Cardiac muscle cell (in vitro differentiated cells and primary cell): ENCODE data around the gene APP. TPM values are rescaled to one million over a fixed set of nuclear protein-coding genes. Genes with fewer than 3 reads are reported as not detected.

Experiments
- DNase-seq, 2 donors: peaks; one replicate each; pipeline versions ENCODE4 v3.0.0 to v3.0.0-alpha.2; 2010 to 2017; ENCODE audit warnings: low read depth in 1 of 2, low spot score in 1 of 2
- H3K27ac ChIP-seq: fragments of 200-600 bp; sonication (generic); 2 replicates; pipeline ENCODE4 v1.5.1; 2016
- H3K27me3 ChIP-seq: fragments of 200-600 bp; sonication (generic); 2 replicates; pipeline ENCODE4 v1.6.0; 2016; ENCODE audit warnings: control low read depth
- H3K36me3 ChIP-seq: fragments of 200-600 bp; sonication (generic); 2 replicates; pipeline ENCODE4 v1.5.1; 2016; ENCODE audit warnings: control low read depth
- H3K4me1 ChIP-seq: fragments of 200-600 bp; sonication (generic); 2 replicates; pipeline ENCODE4 v1.8.1; 2017; ENCODE audit warnings: low read depth, mild to moderate bottlenecking, mixed run types
- H3K4me3 ChIP-seq: fragments of 200-600 bp; sonication (generic); 2 replicates; pipeline ENCODE4 v1.5.1; 2016; ENCODE audit warnings: mild to moderate bottlenecking
- H3K9me3 ChIP-seq: fragments of 200-600 bp; sonication (generic); 2 replicates; pipeline ENCODE4 v1.5.1; 2017; ENCODE audit warnings: low read depth, mild to moderate bottlenecking, control low read depth
- polyA plus RNA-seq: library from polyadenylated mRNA; unstranded; fragments of >200 nt; fragmentation: Nextera tagmentation; extraction: Ambion mirVana; gene quantifications from 2 replicates; pipeline ENCODE4 v1.2.1, GENCODE V29; 2016
- total RNA-seq: library from RNA; depleted of rRNA; stranded (reverse); fragments of >200 nt; gene quantifications from 2 replicates; pipeline ENCODE4 v1.2.3, GENCODE V29; 2016
- TF ChIP-seq, protein P1 (sequence below): IDR thresholded peaks from 2 replicates; pipeline ENCODE4 v1.5.1; 2012; ENCODE audit warnings: low read depth, mild to moderate bottlenecking, low read length

APP gene
- total and polyA plus RNA-seq, 2 experiments from 2014 or later, result 31.8 to 359 TPM

DNA sequence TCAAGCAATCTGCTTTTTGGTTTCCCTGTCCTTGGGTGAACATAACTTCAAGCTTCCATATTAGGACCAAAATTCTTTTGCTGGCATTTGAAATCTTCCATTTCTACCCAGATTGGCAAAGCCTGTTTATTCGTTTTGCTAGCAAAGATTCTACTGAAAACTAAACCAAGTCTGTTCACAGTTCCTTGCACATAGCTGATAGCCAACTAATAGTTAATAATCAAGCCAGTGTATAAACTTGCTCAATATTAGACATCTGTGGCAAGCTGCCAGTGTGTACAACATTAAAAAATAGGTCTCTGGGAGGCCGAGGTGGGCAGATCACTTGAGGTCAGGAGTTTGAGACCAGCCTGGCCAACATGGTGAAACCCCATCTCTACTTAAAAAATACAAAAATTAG lies 6.3 kb downstream of the APP start:
- H3K27me3 ChIP-seq, result no peaks in the 10 kb centered on the region
- DNase-seq, result no peak
- H3K4me1 ChIP-seq, result peaks cover 26% of the 10 kb centered on the region
- no peak overlapping the region for H3K4me3 ChIP-seq
- no peaks in the 10 kb centered on the region for H3K9me3 ChIP-seq
- no peak overlapping the region for H3K27ac ChIP-seq
- H3K36me3 ChIP-seq, result no peaks in the 10 kb centered on the region
- TF ChIP-seq, protein P1, sequence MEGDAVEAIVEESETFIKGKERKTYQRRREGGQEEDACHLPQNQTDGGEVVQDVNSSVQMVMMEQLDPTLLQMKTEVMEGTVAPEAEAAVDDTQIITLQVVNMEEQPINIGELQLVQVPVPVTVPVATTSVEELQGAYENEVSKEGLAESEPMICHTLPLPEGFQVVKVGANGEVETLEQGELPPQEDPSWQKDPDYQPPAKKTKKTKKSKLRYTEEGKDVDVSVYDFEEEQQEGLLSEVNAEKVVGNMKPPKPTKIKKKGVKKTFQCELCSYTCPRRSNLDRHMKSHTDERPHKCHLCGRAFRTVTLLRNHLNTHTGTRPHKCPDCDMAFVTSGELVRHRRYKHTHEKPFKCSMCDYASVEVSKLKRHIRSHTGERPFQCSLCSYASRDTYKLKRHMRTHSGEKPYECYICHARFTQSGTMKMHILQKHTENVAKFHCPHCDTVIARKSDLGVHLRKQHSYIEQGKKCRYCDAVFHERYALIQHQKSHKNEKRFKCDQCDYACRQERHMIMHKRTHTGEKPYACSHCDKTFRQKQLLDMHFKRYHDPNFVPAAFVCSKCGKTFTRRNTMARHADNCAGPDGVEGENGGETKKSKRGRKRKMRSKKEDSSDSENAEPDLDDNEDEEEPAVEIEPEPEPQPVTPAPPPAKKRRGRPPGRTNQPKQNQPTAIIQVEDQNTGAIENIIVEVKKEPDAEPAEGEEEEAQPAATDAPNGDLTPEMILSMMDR, result no peak

DNA sequence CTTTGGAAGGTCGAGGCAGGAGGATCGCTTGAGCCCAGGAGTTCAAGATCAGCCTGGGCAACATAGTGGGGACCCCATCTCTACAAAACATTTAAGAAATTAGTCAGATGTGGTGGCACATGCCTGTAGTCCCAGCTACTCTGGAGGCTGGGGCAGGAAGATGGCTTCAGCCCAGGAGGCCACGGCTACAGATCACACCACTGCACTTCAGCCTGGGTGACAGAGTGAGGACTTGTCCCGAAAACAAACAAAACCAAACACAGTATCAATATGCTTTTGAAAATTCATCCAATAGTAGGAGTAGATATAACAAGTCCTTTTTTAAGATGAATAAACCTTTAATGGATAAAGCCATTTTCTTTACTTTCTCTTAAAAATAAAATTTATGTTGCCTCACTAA lies 8.5 kb downstream of the APP start:
- DNase-seq, result no peak
- TF ChIP-seq, protein P1, result no peak
- Histone ChIP-seq H3K27me3 (no peaks in the 10 kb centered on the region), H3K4me3 (no peak overlapping the region), H3K27ac (no peak overlapping the region), H3K9me3 (no peaks in the 10 kb centered on the region), H3K4me1 (peaks cover 21% of the 10 kb centered on the region), H3K36me3 (no peaks in the 10 kb centered on the region)

DNA sequence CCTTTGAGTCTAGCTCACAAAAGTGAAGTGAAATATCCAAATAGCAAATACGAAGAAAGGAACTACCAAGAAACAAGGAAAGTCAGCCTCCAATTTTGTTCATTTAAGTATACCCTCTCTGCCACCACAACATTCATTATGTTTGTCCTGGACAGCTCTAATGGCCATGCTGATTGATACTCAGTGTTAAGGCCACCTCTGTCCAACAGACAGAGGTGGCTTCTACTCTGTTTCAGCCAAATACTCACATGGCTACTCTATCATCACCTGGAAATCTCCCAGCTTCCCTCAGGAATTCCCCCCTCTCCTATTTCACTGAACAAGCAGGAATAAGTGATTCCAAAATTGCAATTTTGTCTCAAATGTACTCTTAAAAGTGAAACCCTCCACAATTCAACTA lies 10.7 kb downstream of the APP start:
- no peak for DNase-seq
- TF ChIP-seq, protein P1, result no peak
- H3K27ac ChIP-seq, result peak overlapping the region; percentile 5
- no peaks in the 10 kb centered on the region for H3K9me3 ChIP-seq
- no peaks in the 10 kb centered on the region for H3K36me3 ChIP-seq
- no peak overlapping the region for H3K4me3 ChIP-seq
- no peaks in the 10 kb centered on the region for H3K27me3 ChIP-seq
- peaks cover 12% of the 10 kb centered on the region for H3K4me1 ChIP-seq

DNA sequence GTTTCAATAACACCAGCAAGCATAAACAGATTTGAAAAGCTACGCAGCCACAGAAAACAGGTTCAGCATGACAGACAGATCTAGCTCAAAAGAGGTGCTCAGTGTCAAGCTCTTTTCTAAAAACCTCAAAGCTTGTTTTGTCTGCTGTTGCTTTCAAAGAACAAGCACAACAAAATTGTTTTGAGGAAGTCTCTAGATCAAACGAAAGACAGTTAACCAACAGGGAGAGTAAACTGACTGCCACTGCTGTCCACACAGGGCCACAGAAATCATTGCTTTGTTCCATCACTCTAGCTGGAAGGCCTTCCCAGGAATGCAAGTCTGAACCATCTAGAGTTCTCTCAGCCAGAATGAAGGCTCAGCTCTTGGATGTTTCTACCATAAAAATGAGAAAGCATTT lies 12.8 kb downstream of the APP start:
- Histone ChIP-seq H3K9me3 (no peaks in the 10 kb centered on the region), H3K36me3 (no peaks in the 10 kb centered on the region), H3K4me3 (no peak overlapping the region), H3K27me3 (no peaks in the 10 kb centered on the region), H3K27ac (peak overlapping the region; percentile 65), H3K4me1 (peaks cover 12% of the 10 kb centered on the region)
- TF ChIP-seq, protein P1, result no peak
- DNase-seq, result no peak

DNA sequence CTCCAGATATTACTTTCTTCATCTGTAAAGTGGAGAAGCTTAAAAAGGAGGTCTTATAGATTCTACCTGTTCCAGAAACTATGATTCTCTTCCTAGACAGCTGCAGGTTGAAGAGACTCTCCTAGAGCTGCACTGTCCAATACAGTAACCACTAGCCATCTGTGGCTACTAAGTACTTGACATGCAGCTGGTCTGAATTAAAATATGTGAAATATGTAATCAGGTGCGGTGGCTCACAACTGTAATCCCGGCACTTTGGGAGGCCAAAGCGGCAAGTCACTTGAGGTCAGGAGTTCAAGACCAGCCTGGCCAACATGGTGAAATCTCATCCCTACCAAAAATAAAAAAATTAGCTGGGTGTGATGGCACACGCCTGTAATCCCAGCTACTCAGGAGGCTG lies 15.8 kb downstream of the APP start:
- H3K4me1 ChIP-seq, result peaks cover 18% of the 10 kb centered on the region
- no peaks in the 10 kb centered on the region for H3K27me3 ChIP-seq
- no peak overlapping the region for H3K4me3 ChIP-seq
- TF ChIP-seq, protein P1, result no peak
- no peaks in the 10 kb centered on the region for H3K9me3 ChIP-seq
- no peak for DNase-seq
- H3K36me3 ChIP-seq, result no peaks in the 10 kb centered on the region
- no peak overlapping the region for H3K27ac ChIP-seq

DNA sequence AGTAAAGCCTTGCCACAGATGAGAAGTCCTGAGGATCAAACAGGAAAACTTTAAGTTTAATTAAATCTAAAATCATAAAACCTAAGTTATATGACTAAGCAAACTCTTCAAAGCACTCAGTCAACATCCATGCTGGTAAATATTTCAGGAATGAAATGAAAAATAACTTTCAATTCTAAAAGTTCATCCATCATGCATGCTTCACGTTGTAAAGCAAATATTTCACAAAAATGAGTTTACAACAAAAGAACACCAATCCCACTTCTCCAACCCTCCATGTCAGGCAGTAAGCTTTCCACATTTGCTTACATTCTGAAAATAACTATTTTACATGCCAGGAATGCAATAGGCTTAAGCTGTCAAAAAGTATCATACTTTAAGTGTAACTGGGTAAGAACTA lies 16.8 kb downstream of the APP start:
- no peak overlapping the region for H3K4me3 ChIP-seq
- peaks cover 24% of the 10 kb centered on the region for H3K4me1 ChIP-seq
- no peak for DNase-seq
- H3K36me3 ChIP-seq, result no peaks in the 10 kb centered on the region
- H3K9me3 ChIP-seq, result no peaks in the 10 kb centered on the region
- no peaks in the 10 kb centered on the region for H3K27me3 ChIP-seq
- TF ChIP-seq, protein P1, result no peak
- H3K27ac ChIP-seq, result peak overlapping the region; percentile 19
